ENCODE measurements around the gene IP6K3. TPM values are rescaled to one million over a fixed set of nuclear protein-coding genes. Genes with fewer than 3 reads are reported as not detected.

Gene IP6K3
- total and polyA plus RNA-seq, 2 donors (not counting 1 experiment from before 2014, with no cell fraction given), result not detected

- no peak overlapping the region for H3K4me3 Mint-ChIP-seq
- Histone ChIP-seq H3K9me3 (ENCODE audit: control extremely low read depth in 1 of 3, control insufficient read depth in 2 of 3, insufficient read depth in 1 of 3, low read length in 2 of 3) (no peaks in the 10 kb centered on the region), H3K4me1 (ENCODE audit: control insufficient read depth in 2 of 2, insufficient read depth in 2 of 2, low read length in 2 of 2) (peaks cover 80% of the 10 kb centered on the region in 2 donors), H2AFZ (ENCODE audit: insufficient read depth, low read depth, low read length, poor library complexity, severe bottlenecking) (no peak overlapping the region), H3K27me3 (replicated peaks in 1 of 4; ENCODE audit: control extremely low read depth in 1 of 4, control insufficient read depth in 3 of 4, insufficient read depth in 4 of 4, low read length in 3 of 4) (no peaks in the 10 kb centered on the region), H3K36me3 (replicated peaks in 1 of 2; ENCODE audit: control extremely low read depth in 1 of 2, control insufficient read depth in 1 of 2, extremely low read depth in 1 of 2, insufficient read depth in 2 of 2, low read length in 1 of 2) (peaks cover 0 to 12% of the 10 kb centered on the region in 2 experiments), H3K4me3 (ENCODE audit: control extremely low read depth in 1 of 5, extremely low read depth in 1 of 5, insufficient read depth in 1 of 5, low read depth in 2 of 5, low read length in 4 of 5) (no peak overlapping the region), H3K4me2 (replicated peaks; ENCODE audit: low read depth, low read length, poor library complexity, severe bottlenecking) (peak overlapping the region; percentile 82), H3K9ac (ENCODE audit: low read length) (peak overlapping the region; percentile 59), H3K27ac (ENCODE audit: low read length in 2 of 2) (peak overlapping the region; percentile 91 to 92), H3K79me2 (ENCODE audit: control insufficient read depth, insufficient read depth, low read length) (peaks cover 12% of the 10 kb centered on the region), H4K20me1 (ENCODE audit: control insufficient read depth, insufficient read depth, low read length, poor library complexity, severe bottlenecking) (no peaks in the 10 kb centered on the region)
- no peaks in the 10 kb centered on the region for H3K27me3 Mint-ChIP-seq
- intact Hi-C loops (cut with micrococcal nuclease), result no loop called here
- no peaks in the 10 kb centered on the region for H3K9me3 Mint-ChIP-seq (ENCODE audit: insufficient read depth)
- TF ChIP-seq EZH2 (IDR thresholded peaks at IDR 0.05; ENCODE audit: borderline replicate concordance, insufficient read depth, low read depth, low read length, poor library complexity, severe bottlenecking), result no peak
- no peak for TF ChIP-seq CTCF (IDR thresholded peaks at IDR 0.05)
- DNase-seq, result no peak
- ATAC-seq (ENCODE audit: low read depth), result no peak
- CTCF ChIA-PET, result interaction anchor here (0.8 to 2.1 kb wide), 13 partner anchors 11 to 112 kb away, joined by 3 to 10 read pairs (median 5); partner anchors contain the start of gene UQCC2
- peaks cover 82% of the 10 kb centered on the region for H3K4me1 Mint-ChIP-seq
- POLR2A ChIA-PET, result no interaction called here
- H3K27ac Mint-ChIP-seq, result peak overlapping the region; percentile 91
- WGBS (ENCODE audit: insufficient coverage), result 98% methylated on average over 10 of the region's 10 CpGs
Observed at GRCh38 chr6:33697845-33698244, 48.9 kb downstream of the IP6K3 start.
